Fibroblast of upper back skin (primary cell): Measurements from ENCODE around the gene CDK5RAP3.
"Not testable (repeated sequence)": the region's sequence is repeated elsewhere in the genome, so short reads cannot be mapped to it uniquely, and the experiment has no call there.

ENCODE experiments used
- DNase-seq: peaks from one replicate; pipeline ENCODE4 v3.0.0-alpha.2; 2013

Gene CDK5RAP3

DNA sequence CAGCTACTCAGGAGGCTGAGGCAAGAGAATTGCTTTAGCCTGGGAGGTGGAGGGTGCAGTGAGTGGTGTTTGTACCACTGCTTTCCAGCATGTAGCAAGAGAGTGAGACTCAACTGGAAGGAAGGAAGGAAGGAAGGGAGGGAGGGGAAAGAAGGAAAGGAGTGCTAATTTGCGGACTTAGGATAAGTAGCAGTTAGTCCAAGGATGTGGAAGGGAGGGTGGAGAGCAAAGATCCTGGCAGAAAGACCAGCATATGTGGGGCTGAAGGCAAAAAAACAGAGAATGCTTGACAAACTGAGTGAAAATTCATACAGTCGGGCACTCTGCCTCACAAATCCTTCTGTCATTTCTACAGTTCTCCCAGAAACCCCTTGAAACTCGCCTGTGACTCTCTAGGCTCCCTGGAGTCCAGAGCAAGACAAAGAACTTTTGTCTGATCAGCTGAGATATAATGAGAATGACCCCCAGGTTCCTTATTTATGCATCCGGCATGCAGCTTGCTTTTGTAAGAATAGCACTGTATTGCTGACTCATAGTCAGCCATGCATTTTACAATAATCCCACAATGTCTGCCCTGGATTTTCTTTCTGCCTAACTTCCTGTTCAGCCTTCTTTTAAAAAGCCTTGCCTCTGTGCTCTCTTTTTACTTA lies 31.5 kb downstream of the CDK5RAP3 start:
- DNase-seq: peak; percentile 86

DNA sequence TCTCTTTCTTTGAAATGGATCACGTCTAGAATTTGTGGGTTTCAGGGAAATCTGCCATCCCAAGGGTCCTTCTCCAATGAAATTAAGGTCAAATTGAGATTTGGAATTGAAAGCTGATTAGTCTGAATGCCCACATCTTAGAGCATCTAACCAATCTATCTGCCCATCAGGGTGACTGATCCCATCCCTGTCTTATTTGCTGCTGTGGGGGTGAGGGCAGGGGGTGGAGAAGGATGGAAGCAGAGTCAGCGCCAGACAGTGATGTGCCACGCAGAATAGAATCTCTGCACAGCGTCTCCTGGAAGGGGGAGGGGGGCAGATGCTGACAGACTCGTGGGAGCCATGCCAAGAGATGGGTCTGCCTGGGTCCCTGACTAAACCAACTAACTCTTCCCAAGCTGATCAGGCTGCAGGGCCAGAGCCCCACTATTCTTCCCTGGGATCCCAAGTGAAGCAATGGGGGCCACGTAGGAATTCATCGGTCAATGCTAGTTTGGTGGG lies 32.1 kb downstream of the CDK5RAP3 start:
- DNase-seq: no peak

GRCh38 chr17:48003417-48004151 lies 32.7 kb downstream of the CDK5RAP3 start:
- DNase-seq: peak; percentile 69

- no peak for DNase-seq
Measured at GRCh38 chr17:48004983-48005382, 34.1 kb downstream of the CDK5RAP3 start.

GRCh38 chr17:48006936-48007709 lies 36.2 kb downstream of the CDK5RAP3 start:
- DNase-seq: no peak

DNA sequence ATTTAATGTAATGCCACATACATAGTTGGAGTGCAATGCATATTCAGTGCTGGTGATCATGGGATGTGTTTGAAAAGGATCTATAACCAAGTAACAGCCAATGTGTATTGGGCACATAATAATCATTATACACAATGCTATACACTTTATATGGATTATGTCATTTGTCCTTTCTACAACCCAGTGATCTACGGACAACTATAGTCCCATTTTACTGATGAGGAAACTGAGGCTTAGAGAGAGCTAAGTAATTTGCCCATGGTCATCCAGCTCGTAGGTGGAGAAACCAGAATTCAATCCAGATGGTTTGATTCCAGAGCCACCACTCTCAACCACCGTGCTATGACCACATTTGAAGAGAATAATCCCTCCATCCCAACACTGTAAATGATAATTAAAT lies 39.3 kb downstream of the CDK5RAP3 start:
- no peak for DNase-seq

GRCh38 chr17:48011405-48012150 lies 40.7 kb downstream of the CDK5RAP3 start:
- peak; percentile 68 for DNase-seq

GRCh38 chr17:48012151-48012520 lies 41.2 kb downstream of the CDK5RAP3 start:
- peak; percentile 39 for DNase-seq

- no peak for DNase-seq
Measured at GRCh38 chr17:48012654-48013053, 41.7 kb downstream of the CDK5RAP3 start.

- no peak for DNase-seq
Measured at GRCh38 chr17:48013876-48014594, 43.1 kb downstream of the CDK5RAP3 start.

GRCh38 chr17:48014595-48015111 lies 43.7 kb downstream of the CDK5RAP3 start:
- no peak for DNase-seq

GRCh38 chr17:48016112-48016511 lies 45.2 kb downstream of the CDK5RAP3 start:
- peak; percentile 26 for DNase-seq

DNA sequence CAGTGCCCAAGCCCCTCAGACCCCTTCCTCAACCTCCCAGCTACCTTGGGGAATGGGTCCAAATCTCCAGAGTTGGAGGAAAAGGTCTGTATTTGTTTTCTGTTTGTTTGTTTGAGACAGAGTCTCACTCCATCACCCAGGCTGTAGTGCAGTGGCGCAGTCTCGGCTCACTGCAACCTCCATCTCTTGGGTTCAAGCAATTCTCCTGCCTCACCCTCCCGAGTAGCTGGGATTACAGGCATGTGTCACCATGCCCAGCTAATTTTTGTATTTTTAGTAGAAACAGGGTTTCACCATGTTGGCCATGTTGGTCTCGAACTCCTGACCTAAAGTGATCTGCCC lies 46.9 kb downstream of the CDK5RAP3 start:
- not testable (repeated sequence) for DNase-seq

- no peak for DNase-seq
Measured at GRCh38 chr17:48021934-48022333, 51.0 kb downstream of the CDK5RAP3 start.

- no peak for DNase-seq
Measured at GRCh38 chr17:48022901-48023300, 52.0 kb downstream of the CDK5RAP3 start.

GRCh38 chr17:48023400-48024148 lies 52.7 kb downstream of the CDK5RAP3 start:
- peak; percentile 34 for DNase-seq

DNA sequence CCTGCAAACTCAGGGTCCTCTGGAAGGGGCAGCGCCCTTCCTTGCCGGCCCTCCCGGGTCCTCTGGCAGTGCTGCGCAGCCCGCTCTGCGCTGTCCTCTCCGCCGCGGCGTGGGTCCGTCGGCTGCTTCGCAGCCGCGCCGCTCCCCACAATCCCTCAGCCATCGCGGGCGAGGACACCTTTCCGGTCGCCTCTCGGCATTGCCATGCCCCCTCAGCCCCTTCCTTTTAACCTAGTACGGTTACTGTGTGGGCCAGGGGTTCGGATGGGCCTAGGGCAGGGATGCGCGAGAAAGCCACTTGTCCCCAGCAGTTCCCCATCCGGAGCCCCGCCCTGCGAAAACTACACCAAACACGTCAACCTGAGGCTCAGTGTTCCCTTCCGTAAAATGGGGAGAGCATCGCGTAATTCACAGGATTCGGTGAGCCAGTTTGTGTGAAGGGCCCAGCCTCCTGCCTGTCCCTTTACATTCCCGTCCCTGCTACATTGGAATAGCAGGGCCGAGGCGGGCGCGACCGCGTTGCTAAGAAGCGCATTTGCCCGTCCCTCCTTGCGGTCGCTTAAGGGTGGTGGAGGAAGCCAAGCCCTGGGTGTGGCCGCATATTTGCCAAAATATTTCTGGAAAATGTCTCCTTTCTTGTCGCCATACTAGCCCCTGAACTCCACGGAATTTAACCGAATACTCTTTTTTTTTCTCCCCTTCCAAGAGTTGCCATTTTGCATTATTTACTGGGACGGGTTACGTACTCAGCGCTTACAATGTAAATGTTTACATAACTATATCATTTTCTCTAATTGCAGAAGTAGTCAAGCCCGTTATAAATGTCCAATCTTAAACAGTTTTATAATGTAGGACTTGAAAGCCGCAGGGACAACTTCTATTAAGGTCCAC lies 53.5 kb downstream of the CDK5RAP3 start:
- peak; percentile 34 for DNase-seq

DNA sequence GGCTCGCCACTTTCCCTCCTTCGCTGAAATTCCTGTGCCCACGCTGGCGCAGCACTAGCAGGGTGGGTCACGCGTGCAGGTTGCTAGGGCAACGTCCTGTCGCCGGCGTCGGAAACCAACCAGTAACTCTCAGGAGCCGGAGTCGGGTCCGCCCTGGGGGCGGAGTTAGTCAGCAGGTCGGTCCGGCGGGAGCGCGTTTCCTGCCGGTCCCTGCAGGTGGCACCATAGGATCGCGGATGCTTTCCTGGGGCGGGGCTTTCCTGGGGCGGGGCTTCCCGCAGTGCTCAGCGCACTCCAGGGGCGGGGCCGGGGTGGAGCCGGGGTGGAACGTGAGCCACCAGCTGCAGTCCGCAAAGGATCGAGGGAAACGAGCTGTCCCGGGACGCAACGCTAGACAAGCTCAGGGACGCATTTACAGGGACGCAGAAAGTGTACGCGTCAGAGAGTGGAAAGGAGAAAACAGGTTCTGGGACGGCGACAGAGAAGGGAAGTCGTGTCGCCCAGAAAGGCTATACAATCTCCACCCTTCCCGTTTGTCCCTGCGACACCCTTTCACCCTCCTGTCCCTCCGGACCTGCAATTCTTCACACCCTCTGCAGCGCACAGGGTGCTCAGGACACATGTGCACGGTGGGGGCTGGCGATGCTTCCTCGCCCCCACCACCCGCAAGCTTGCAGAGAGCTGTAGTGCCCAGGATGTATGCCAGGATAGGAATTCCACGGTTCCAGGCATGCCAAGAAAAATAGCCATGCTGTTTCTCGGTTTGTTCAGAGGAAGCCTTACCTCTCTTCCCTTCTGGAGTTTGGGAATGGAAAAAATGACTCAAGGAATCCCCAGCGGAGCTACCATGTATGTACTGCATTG lies 54.4 kb downstream of the CDK5RAP3 start:
- DNase-seq: peak; percentile 95

DNA sequence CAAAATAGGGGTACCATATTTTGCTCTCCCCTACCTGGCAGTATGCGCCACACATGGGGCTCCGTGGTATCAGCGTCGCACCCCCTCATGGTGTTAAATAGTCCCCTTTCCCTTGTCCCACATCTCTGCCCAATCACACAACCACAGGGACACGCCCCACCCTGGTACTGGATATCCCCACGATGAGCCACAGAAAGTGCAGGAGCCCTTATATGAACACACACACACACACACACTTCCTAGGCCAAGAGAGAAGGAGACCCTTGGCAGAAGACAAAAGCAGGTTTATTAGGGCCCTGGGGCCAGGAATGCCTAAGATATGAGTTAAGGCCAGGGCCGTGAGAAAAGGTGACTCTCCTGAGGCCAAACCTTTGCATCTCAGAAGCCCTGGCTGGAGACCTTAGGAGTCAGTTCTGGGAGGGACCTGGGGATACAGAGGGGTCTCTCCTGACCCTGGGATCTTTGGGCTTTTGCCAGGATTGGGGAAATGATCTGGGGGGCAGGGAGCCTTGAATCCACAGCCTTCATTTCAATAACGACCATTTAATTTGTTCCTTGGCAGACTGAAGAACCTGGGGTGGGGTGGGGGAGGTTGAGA lies 55.1 kb downstream of the CDK5RAP3 start:
- DNase-seq: no peak
